ENCODE results near the gene CGB7. TPM values are rescaled to one million over a fixed set of nuclear protein-coding genes. Genes with fewer than 3 reads are reported as not detected.
A peak's percentile ranks its signal among the peaks of the same experiment; 100 is the strongest.
"Not testable (repeated sequence)": the region's sequence is repeated elsewhere in the genome, so short reads cannot be mapped to it uniquely, and the experiment has no call there.

CGB7 gene
- total RNA-seq, 2 donors from 2014 or later = 2.0 to 2.1 TPM

DNA sequence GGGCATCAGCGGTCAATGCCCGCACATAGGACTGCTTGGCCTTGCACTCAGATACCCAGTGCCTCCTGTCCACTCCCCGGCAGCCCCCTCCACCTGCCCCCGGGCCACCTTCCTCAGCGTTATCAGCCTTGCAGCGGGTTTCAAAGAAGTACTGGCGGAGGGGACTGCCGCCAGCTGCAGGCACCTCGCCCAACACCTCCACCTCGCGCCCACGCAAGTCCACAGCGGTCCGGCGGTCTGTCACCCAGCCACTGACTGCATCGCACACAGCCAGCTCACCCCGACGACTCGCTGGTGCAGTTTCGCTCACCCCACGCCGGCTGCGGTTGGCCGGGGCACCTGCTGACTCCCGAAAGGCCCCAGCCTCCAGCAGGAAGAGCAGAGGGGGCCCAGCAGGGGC, 3.9 kb upstream of the CGB7 start:
- H3K9me3 ChIP-seq = no peaks in the 10 kb centered on the region
- intact Hi-C loops (cut with DNase I) = no loop called here
- no peak overlapping the region for H3K4me3 ChIP-seq
- TF ChIP-seq POLR2AphosphoS5 (IDR thresholded peaks at IDR 0.05) (no peak), POLR2A (IDR thresholded peaks at IDR 0.05) (no peak)
- TF ChIP-seq, protein P1, sequence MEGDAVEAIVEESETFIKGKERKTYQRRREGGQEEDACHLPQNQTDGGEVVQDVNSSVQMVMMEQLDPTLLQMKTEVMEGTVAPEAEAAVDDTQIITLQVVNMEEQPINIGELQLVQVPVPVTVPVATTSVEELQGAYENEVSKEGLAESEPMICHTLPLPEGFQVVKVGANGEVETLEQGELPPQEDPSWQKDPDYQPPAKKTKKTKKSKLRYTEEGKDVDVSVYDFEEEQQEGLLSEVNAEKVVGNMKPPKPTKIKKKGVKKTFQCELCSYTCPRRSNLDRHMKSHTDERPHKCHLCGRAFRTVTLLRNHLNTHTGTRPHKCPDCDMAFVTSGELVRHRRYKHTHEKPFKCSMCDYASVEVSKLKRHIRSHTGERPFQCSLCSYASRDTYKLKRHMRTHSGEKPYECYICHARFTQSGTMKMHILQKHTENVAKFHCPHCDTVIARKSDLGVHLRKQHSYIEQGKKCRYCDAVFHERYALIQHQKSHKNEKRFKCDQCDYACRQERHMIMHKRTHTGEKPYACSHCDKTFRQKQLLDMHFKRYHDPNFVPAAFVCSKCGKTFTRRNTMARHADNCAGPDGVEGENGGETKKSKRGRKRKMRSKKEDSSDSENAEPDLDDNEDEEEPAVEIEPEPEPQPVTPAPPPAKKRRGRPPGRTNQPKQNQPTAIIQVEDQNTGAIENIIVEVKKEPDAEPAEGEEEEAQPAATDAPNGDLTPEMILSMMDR (IDR thresholded peaks at IDR 0.05) = no peak
- H3K4me1 ChIP-seq (replicated peaks) = peaks cover 7% of the 10 kb centered on the region
- H3K36me3 ChIP-seq = no peaks in the 10 kb centered on the region
- WGBS = 79% methylated on average over 21 of the region's 25 CpGs
- no peak for DNase-seq (ENCODE audit: low spot score)
- no peaks in the 10 kb centered on the region for H3K27me3 ChIP-seq (replicated peaks; ENCODE audit: insufficient read depth)
- H3K27ac ChIP-seq = no peak overlapping the region

DNA sequence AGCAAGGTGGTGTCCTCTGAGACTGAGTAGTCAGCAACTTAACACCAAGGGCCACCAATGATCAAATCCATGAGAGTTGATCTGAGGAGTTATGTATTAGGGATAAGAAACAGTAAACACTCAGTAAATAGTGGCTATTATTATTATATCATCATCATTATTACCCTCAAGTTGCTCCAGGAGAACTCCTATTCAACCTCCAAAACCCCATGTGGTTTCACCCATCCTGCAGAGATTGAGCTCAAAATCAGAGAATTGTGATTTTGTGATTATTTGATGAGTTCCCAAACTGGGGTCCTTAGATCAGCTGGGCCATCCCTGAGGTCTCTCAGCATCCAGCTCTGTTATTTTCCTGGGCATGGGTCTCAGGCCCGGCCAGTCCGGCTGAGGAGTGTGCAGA, 3.5 kb upstream of the CGB7 start:
- intact Hi-C loops (cut with DNase I) = no loop called here
- no peak overlapping the region for H3K27ac ChIP-seq
- no peaks in the 10 kb centered on the region for H3K9me3 ChIP-seq
- no peak for TF ChIP-seq POLR2AphosphoS5 (IDR thresholded peaks at IDR 0.05)
- no peak for TF ChIP-seq POLR2A (IDR thresholded peaks at IDR 0.05)
- TF ChIP-seq, protein P1 (IDR thresholded peaks at IDR 0.05) = no peak
- peaks cover 7% of the 10 kb centered on the region for H3K4me1 ChIP-seq (replicated peaks)
- WGBS = 89% methylated on average over 2 of the region's 2 CpGs
- no peaks in the 10 kb centered on the region for H3K27me3 ChIP-seq (replicated peaks; ENCODE audit: insufficient read depth)
- DNase-seq (ENCODE audit: low spot score) = no peak
- no peaks in the 10 kb centered on the region for H3K36me3 ChIP-seq
- H3K4me3 ChIP-seq = no peak overlapping the region

DNA sequence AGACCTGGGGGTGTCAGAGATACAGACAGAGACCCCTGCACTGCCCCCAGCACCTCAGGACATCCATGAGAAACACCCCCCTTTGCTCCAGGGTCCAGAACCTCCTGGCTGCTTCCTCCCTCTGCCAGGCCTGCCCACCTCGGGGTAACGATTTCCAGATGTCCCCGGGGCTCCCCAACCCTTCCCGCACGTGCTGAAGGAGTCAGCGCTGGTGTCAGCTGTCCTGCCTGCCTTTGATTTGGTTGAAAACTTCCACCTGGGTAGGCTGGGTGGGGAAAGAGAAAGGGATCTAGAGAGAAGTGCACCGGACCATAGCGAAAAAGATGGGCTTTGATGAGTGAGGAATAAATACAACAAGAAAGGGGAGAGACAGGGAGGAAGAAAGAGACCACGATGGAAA, 1.5 kb upstream of the CGB7 start:
- 48% methylated on average over 9 of the region's 9 CpGs for WGBS

DNA sequence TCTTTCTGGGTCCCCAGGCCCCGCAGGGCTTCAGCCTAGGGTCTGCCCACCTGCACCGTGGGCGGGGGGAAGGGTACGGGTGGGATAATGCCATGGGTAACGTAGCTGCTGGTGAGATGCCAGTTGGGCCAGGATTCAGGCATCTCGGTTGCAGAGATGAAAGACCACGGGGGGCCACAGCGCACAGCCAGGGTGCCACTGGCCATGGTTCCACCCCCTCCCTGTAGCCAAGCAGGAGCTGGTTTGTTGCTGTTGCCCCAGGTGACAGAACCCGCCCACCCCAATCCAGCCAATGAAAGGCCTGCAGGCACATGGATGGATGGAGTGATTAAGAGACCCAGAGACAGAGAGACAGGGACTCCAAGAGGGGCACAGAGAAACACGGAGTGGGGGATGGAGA, 1.0 kb upstream of the CGB7 start:
- 20% methylated on average over 10 of the region's 10 CpGs for WGBS
- Histone ChIP-seq H3K4me3 (no peak overlapping the region), H3K27me3 (replicated peaks; ENCODE audit: insufficient read depth) (no peaks in the 10 kb centered on the region), H3K36me3 (no peaks in the 10 kb centered on the region), H3K27ac (no peak overlapping the region), H3K4me1 (replicated peaks) (peaks cover 7% of the 10 kb centered on the region), H3K9me3 (no peaks in the 10 kb centered on the region)
- TF ChIP-seq POLR2AphosphoS5 (IDR thresholded peaks at IDR 0.05) = no peak
- no peak for TF ChIP-seq POLR2A (IDR thresholded peaks at IDR 0.05)
- TF ChIP-seq, protein P1 (IDR thresholded peaks at IDR 0.05) = no peak
- peak; percentile 51 for DNase-seq (ENCODE audit: low spot score)
- intact Hi-C loops (cut with DNase I) = no loop called here

More for the DNA sequence above, 1.5 kb upstream of the CGB7 start:
- no peak overlapping the region for H3K4me3 ChIP-seq
- intact Hi-C loops (cut with DNase I) = no loop called here
- no peaks in the 10 kb centered on the region for H3K9me3 ChIP-seq
- no peaks in the 10 kb centered on the region for H3K27me3 ChIP-seq (replicated peaks; ENCODE audit: insufficient read depth)
- no peaks in the 10 kb centered on the region for H3K36me3 ChIP-seq
- peaks cover 7% of the 10 kb centered on the region for H3K4me1 ChIP-seq (replicated peaks)
- DNase-seq (ENCODE audit: low spot score) = no peak
- H3K27ac ChIP-seq = no peak overlapping the region
- no peak for TF ChIP-seq POLR2A (IDR thresholded peaks at IDR 0.05)
- TF ChIP-seq, protein P1 (IDR thresholded peaks at IDR 0.05) = no peak
- TF ChIP-seq POLR2AphosphoS5 (IDR thresholded peaks at IDR 0.05) = no peak

GRCh38 chr19:49056902-49057596, 500 bp downstream of the CGB7 start:
- intact Hi-C loops (cut with DNase I) = not testable (repeated sequence)
- 2% methylated on average over 34 of the region's 34 CpGs for WGBS

More at GRCh38 chr19:49056902-49057596, 500 bp downstream of the CGB7 start:
- not testable (repeated sequence) for H3K9me3 ChIP-seq; H3K36me3 ChIP-seq; DNase-seq (ENCODE audit: low spot score); H3K27me3 ChIP-seq (replicated peaks; ENCODE audit: insufficient read depth); H3K27ac ChIP-seq; H3K4me1 ChIP-seq (replicated peaks)
- peak overlapping the region; percentile 31 to 35 for H3K4me3 ChIP-seq

All from prostate gland (tissue), 2 donors.